OCI-LY3 (cell line): ENCODE results near the gene KLLN.

ENCODE experiments used
- EZH2phosphoT487 ChIP-seq: fragments of 200-600 bp; shearing (Covaris generic); IDR thresholded peaks from 2 replicates; pipeline ENCODE4 v1.6.1; 2018; ENCODE audit warnings: antibody characterized with exemption, mixed run types, low read depth
- TF ChIP-seq, protein P1 (sequence below): fragments of 200-600, 300-600 bp; sonication (generic); IDR thresholded peaks from 2 replicates; pipeline ENCODE4 v1.5.1; 2014; ENCODE audit warnings: antibody characterized with exemption, low read length, low read depth

DNA sequence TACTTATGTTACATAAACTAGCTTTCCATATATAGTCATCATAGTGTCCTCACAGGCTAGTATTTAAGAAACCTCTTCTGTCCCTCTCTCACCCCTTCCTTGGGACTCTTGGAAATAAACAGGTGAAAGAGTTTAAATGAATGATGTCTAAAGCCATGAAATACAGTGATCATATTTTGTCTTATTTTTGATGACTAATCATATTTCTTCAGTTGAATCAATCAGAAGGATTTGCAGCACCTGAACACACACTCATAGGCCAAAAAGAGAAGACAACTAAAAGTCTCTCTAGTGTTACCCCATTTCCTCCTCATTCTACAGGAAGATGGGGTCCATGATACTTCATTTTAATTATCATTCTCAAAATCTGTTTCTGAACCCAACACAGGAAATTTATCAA lies 36.7 kb downstream of the KLLN start:
- TF ChIP-seq, protein P1, sequence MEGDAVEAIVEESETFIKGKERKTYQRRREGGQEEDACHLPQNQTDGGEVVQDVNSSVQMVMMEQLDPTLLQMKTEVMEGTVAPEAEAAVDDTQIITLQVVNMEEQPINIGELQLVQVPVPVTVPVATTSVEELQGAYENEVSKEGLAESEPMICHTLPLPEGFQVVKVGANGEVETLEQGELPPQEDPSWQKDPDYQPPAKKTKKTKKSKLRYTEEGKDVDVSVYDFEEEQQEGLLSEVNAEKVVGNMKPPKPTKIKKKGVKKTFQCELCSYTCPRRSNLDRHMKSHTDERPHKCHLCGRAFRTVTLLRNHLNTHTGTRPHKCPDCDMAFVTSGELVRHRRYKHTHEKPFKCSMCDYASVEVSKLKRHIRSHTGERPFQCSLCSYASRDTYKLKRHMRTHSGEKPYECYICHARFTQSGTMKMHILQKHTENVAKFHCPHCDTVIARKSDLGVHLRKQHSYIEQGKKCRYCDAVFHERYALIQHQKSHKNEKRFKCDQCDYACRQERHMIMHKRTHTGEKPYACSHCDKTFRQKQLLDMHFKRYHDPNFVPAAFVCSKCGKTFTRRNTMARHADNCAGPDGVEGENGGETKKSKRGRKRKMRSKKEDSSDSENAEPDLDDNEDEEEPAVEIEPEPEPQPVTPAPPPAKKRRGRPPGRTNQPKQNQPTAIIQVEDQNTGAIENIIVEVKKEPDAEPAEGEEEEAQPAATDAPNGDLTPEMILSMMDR: no peak
- no peak for TF ChIP-seq EZH2phosphoT487
